CD4-positive, alpha-beta memory T cell (primary cell): Measurements from ENCODE around the gene LRRC45. TPM values are rescaled to one million over a fixed set of nuclear protein-coding genes. Genes with fewer than 3 reads are reported as not detected.

ENCODE experiments used
- CTCF ChIA-PET: fragments of 350-600 bp; sonication (Branson Sonifier 250); formaldehyde crosslinking; loops from one replicate; lab custom pipeline; 2021; ENCODE audit warnings: inconsistent platforms; ENCODE audit not compliant: partially characterized antibody; lab: Charles Lee
- POLR2A ChIA-PET: fragments of 350-600 bp; sonication (Branson Sonifier 250); formaldehyde crosslinking; loops from one replicate; lab custom pipeline; 2021; ENCODE audit not compliant: partially characterized antibody; lab: Charles Lee
- DNase-seq, 5 donors: peaks; one replicate each; pipeline versions ENCODE4 v3.0.0 to v3.0.0-alpha.2; 2020 to 2022; ENCODE audit warnings: mixed read lengths in 1 of 5
- H3K27ac ChIP-seq: one replicate; pipeline ENCODE4 v1.7.0; 2013; ENCODE audit warnings: low read depth, low read length
- H3K27me3 ChIP-seq: 2 replicates; pipeline ENCODE4 v1.7.0; 2013; ENCODE audit warnings: mild to moderate bottlenecking, low read length, moderate library complexity; ENCODE audit not compliant: insufficient read depth
- H3K36me3 ChIP-seq: 2 replicates; pipeline ENCODE4 v1.7.0; 2013; ENCODE audit warnings: mild to moderate bottlenecking, low read length, moderate library complexity; ENCODE audit not compliant: insufficient read depth
- H3K4me1 ChIP-seq: 2 replicates; pipeline ENCODE4 v1.7.0; 2013; ENCODE audit warnings: mild to moderate bottlenecking, low read length, moderate library complexity; ENCODE audit not compliant: insufficient read depth
- H3K4me3 ChIP-seq, 2 donors: one replicate each; pipeline ENCODE4 v1.7.0; 2013; ENCODE audit warnings: low read length in 2 of 2, mild to moderate bottlenecking in 1 of 2
- H3K9me3 ChIP-seq, 2 donors: one replicate each; pipeline ENCODE4 v1.7.0; 2013; ENCODE audit warnings: low read length in 2 of 2, control low read depth in 1 of 2; ENCODE audit not compliant: control insufficient read depth in 1 of 2
- H3K27ac Mint-ChIP-seq, 7 donors: one replicate each; pipeline ENCODE4 v1.8.0; 2020 to 2021; ENCODE audit warnings: mixed read lengths in 7 of 7, mild to moderate bottlenecking in 6 of 7, inconsistent platforms in 3 of 7, moderate library complexity in 3 of 7
- H3K27me3 Mint-ChIP-seq, 2 donors: one replicate each; pipeline ENCODE4 v1.8.0; 2020 to 2021; ENCODE audit warnings: mixed read lengths in 2 of 2
- H3K36me3 Mint-ChIP-seq, 2 donors: one replicate each; pipeline ENCODE4 v1.8.0; 2020 to 2021; ENCODE audit warnings: mixed read lengths in 2 of 2, inconsistent platforms in 1 of 2, mild to moderate bottlenecking in 1 of 2
- H3K4me1 Mint-ChIP-seq, 4 donors: one replicate each; pipeline ENCODE4 v1.8.0; 2020 to 2021; ENCODE audit warnings: mixed read lengths in 4 of 4, mild to moderate bottlenecking in 1 of 4
- H3K4me3 Mint-ChIP-seq, 8 donors: one replicate each; pipeline ENCODE4 v1.8.0; 2020 to 2021; ENCODE audit warnings: mixed read lengths in 8 of 8, mild to moderate bottlenecking in 7 of 8, moderate library complexity in 6 of 8, inconsistent platforms in 3 of 8
- H3K9me3 Mint-ChIP-seq, 8 donors: one replicate each; pipeline ENCODE4 v1.8.0; 2020 to 2021; ENCODE audit warnings: mixed read lengths in 8 of 8, mild to moderate bottlenecking in 5 of 8, inconsistent platforms in 3 of 8, moderate library complexity in 1 of 8
- intact Hi-C: fragments of 100-400 bp; cut with micrococcal nuclease; formaldehyde crosslinking; loops from one replicate; pipeline ENCODE4 v1.15.1; 2023
- polyA plus RNA-seq, 2 donors: library from polyadenylated mRNA; unstranded; fragments of 300-500 nt; fragmentation: Illumina TruSeq; gene quantifications; one replicate each; pipeline ENCODE4 v1.2.3, GENCODE V29; 2021
- total RNA-seq, 2 experiments: library from RNA; stranded (reverse); gene quantifications; one replicate each; pipeline ENCODE4 v1.2.3, GENCODE V29; 2021

The LRRC45 gene
- total and polyA plus RNA-seq, 4 experiments from 2014 or later = 5.7 to 18.7 (median 13.1) TPM

DNA sequence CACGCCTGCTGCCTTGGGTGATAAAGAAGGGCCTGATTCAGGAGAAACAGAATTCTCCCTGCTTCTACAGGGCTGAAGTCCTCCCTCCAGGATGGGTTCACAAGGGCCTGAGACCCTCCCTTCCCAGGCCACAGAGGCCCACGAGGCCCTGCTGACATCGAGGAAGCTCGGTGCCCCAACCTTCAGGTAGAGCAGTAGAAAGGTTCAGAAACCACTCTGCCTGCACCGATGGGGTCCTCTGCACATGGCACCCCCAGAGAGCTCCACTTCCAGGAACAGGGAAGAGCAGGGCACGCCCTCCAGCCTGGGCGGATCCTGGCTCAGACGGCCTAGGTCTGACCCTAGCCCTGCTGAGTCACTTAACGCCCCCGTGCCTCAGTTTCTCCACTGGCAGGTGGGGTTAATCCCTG, 1.2 kb upstream of the LRRC45 start:
- Histone ChIP-seq H3K4me1 (peaks cover 28% of the 10 kb centered on the region), H3K36me3 (no peaks in the 10 kb centered on the region), H3K9me3 (no peaks in the 10 kb centered on the region), H3K27me3 (no peaks in the 10 kb centered on the region), H3K4me3 (peak overlapping the region; percentile 44 to 72), H3K27ac (peak overlapping the region; percentile 65)
- H3K27ac Mint-ChIP-seq = peak overlapping the region in 6 of 7 donors; percentile 68 to 89 (median 80)
- peak overlapping the region; percentile 81 to 89 (median 86) for H3K4me3 Mint-ChIP-seq
- H3K4me1 Mint-ChIP-seq = peaks cover 3 to 30% (median 18%) of the 10 kb centered on the region in 4 donors
- peak in 1 of 5 donors; percentile 20 for DNase-seq
- CTCF ChIA-PET = interaction anchor here (1.8 to 7.5 kb wide), 5 partner anchors 8 to 67 kb away, joined by 7 to 81 read pairs (median 13); partner anchors contain the start of genes DCXR and NOTUM
- peaks cover 3% of the 10 kb centered on the region in 2 donors for H3K36me3 Mint-ChIP-seq
- POLR2A ChIA-PET = interaction anchor here (0.9 to 5.1 kb wide), 13 partner anchors 9 to 509 kb away, joined by 3 to 57 read pairs (median 9); partner anchors contain the start of genes ACTG1, DCXR, DUS1L and FASN
- intact Hi-C loops = loop anchor here (1.0 to 5.0 kb wide), 4 partner anchors 63 to 180 kb away; partner anchors contain the start of genes FASN and P4HB
- H3K27me3 Mint-ChIP-seq = no peaks in the 10 kb centered on the region
- H3K9me3 Mint-ChIP-seq = no peaks in the 10 kb centered on the region

DNA sequence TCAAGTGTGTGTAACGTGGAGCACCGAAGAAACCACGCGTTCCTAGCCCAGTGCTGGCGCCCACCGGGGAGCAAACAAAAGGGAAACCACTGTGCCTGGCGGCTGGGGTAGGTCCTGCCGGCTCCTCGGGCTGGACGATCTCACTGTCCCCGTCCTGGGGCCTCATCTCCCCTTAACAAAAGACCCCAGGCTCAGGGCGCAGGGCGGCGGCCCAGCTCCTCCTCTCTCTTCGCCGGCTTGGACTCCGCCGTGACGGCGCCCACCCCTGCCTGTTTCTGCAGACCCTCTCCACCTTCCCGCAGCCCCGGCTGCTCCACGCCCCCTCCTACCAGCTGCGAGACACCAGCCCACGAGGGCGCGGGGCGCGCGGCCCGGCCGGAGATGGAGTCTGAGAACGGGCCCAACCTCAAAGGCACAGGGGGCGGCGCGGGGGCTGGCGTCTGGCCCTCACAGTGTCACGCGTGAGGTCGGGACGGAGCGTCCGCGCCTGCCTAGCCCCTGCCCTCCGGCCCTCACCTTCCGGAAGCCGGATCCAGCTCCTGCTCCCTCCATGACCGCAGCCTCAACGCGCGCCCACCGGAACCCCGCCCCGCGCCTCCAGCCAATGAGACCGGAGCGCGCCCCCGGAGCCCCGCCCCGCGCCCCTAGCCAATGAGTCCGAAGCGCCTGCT, 660 bp upstream of the LRRC45 start, which contains the start of gene CENPX:
TSS of gene CENPX (minus strand) at position 569 of the 671 bp plus-strand sequence. CDS start at position 552, 17 bp downstream.
- CTCF ChIA-PET = interaction anchor here (1.0 to 7.5 kb wide), 8 partner anchors 8 to 316 kb away, joined by 3 to 81 read pairs (median 9); partner anchors contain the start of genes DCXR and NOTUM
- H3K4me1 Mint-ChIP-seq = peaks cover 3 to 30% (median 18%) of the 10 kb centered on the region in 4 donors
- DNase-seq = no peak
- intact Hi-C loops = loop anchor here (5.0 kb wide), 3 partner anchors 75 to 180 kb away; partner anchors contain the start of genes FASN and P4HB
- peak within 1 kb of the TSS; percentile 81 to 89 (median 86) for H3K4me3 Mint-ChIP-seq
- POLR2A ChIA-PET = interaction anchor here (0.6 to 5.1 kb wide), 25 partner anchors 8 to 510 kb away, joined by 3 to 57 read pairs (median 5); partner anchors contain the start of genes ACTG1, ARHGDIA, DCXR and DUS1L
- no peaks in the 10 kb centered on the region for H3K36me3 ChIP-seq
- H3K4me3 ChIP-seq = peak within 1 kb of the TSS; percentile 44 to 72
- H3K36me3 Mint-ChIP-seq = peaks cover 3% of the 10 kb centered on the region in 2 donors
- peak within 1 kb of the TSS; percentile 65 for H3K27ac ChIP-seq
- no peaks in the 10 kb centered on the region for H3K9me3 Mint-ChIP-seq
- H3K27ac Mint-ChIP-seq = peak within 1 kb of the TSS; percentile 68 to 89 (median 83)
- no peaks in the 10 kb centered on the region for H3K27me3 ChIP-seq
- H3K9me3 ChIP-seq = no peaks in the 10 kb centered on the region
- no peaks in the 10 kb centered on the region for H3K27me3 Mint-ChIP-seq
- H3K4me1 ChIP-seq = peaks cover 28% of the 10 kb centered on the region

DNA sequence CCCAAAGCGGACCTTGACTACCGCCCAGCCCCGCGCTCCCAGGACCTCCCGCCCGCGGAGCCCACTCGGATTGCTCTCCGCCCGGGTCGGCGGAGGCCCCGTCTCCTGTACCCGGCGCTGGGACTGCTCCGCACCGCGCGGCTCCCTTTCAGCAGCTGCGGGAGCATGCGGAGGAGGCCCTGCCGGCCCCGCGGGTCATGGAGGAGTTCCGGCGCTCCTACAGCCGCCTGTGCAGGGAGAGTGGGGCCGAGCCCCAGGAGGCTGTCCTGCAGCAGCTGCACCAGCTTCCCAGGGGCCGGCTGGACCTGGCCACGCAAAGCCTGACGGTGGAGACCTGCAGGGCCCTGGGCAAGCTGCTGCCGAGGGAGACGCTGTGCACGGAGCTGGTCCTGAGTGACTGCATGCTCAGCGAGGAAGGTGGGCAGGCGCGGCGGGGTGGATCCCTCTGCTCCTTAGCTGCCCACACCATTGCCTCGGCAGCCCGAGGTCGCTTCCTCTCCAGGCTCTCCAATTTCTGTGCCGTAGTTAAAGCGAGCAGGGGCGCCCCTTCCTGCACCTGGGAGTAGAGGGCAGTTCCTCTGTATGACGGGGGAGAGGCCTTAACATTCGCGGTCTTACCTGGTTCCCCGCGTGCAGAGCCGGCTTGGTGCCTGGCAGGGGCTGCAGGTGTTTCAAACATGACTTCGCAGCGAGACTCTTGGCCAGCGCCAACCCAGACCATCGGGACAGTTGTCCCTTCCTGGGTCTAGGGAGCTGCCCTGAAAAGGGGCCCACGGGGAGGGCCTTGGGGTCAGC, 539 bp downstream of the LRRC45 start:
- Histone ChIP-seq H3K4me1 (peaks cover 28% of the 10 kb centered on the region), H3K27me3 (no peaks in the 10 kb centered on the region), H3K36me3 (no peaks in the 10 kb centered on the region), H3K27ac (peak overlapping the region; percentile 48), H3K4me3 (peak overlapping the region; percentile 17 to 58), H3K9me3 (no peaks in the 10 kb centered on the region)
- ChIA-PET CTCF (interaction anchor here (1.2 to 7.5 kb wide), 5 partner anchors 11 to 131 kb away, joined by 3 to 81 read pairs (median 4); partner anchors contain the start of genes DCXR and NOTUM), POLR2A (interaction anchor here (0.8 to 5.1 kb wide), 18 partner anchors 11 to 391 kb away, joined by 3 to 57 read pairs (median 4); partner anchors contain the start of genes ARHGDIA, DCXR, DUS1L and FASN)
- peak in 2 of 5 donors; percentile 19 to 20 for DNase-seq
- H3K36me3 Mint-ChIP-seq = peaks cover 0 to 3% of the 10 kb centered on the region in 2 donors
- peak overlapping the region in 1 of 7 donors; percentile 89 for H3K27ac Mint-ChIP-seq
- H3K9me3 Mint-ChIP-seq = no peaks in the 10 kb centered on the region
- intact Hi-C loops = loop anchor here (1.0 to 5.0 kb wide), 6 partner anchors 14 to 179 kb away; partner anchors contain the start of genes ASPSCR1, DCXR, FASN and P4HB
- H3K4me3 Mint-ChIP-seq = peak overlapping the region; percentile 66 to 88 (median 80)
- no peaks in the 10 kb centered on the region for H3K27me3 Mint-ChIP-seq
- peaks cover 3 to 30% (median 18%) of the 10 kb centered on the region in 4 donors for H3K4me1 Mint-ChIP-seq

DNA sequence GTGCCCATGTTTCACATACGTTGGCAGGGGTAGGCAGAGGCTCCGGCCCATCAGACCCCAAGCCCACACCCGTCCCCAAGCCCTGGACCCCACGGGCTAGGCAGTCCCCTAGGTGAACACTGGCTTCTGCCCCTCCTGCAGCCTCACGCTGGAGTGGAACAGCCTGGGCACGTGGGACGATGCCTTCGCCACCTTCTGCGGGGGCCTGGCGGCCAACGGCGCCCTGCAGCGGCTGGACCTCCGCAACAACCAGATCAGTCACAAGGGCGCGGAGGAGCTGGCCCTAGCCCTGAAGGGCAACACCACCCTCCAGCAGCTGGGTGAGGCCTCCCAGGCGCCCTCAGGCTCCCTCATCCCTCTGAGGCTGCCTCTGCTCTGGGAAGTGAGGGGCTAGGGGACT, 1.8 kb downstream of the LRRC45 start:
- no peak overlapping the region for H3K27ac Mint-ChIP-seq
- Histone ChIP-seq H3K36me3 (no peaks in the 10 kb centered on the region), H3K9me3 (no peaks in the 10 kb centered on the region), H3K27me3 (no peaks in the 10 kb centered on the region), H3K4me1 (peaks cover 30% of the 10 kb centered on the region), H3K4me3 (no peak overlapping the region), H3K27ac (no peak overlapping the region)
- H3K4me1 Mint-ChIP-seq = peaks cover 6 to 34% (median 17%) of the 10 kb centered on the region in 4 donors
- ChIA-PET CTCF (interaction anchor here (2.6 kb wide), 1 partner anchor 13 kb away, joined by 9 read pairs; the partner anchor contains the start of gene DCXR), POLR2A (interaction anchor here (0.6 to 3.6 kb wide), 2 partner anchors 12 to 41 kb away, joined by 3 to 14 read pairs; partner anchors contain the start of gene DUS1L)
- intact Hi-C loops = loop anchor here (5.0 kb wide), 3 partner anchors 72 to 177 kb away; partner anchors contain the start of genes FASN and P4HB
- H3K9me3 Mint-ChIP-seq = no peaks in the 10 kb centered on the region
- no peaks in the 10 kb centered on the region for H3K27me3 Mint-ChIP-seq
- H3K36me3 Mint-ChIP-seq = peaks cover 0 to 3% of the 10 kb centered on the region in 2 donors
- DNase-seq = no peak
- H3K4me3 Mint-ChIP-seq = peak overlapping the region in 1 of 8 donors; percentile 46

- no peaks in the 10 kb centered on the region for H3K9me3 ChIP-seq
- ChIA-PET CTCF (interaction anchor here (1.0 to 2.6 kb wide), 3 partner anchors 12 to 296 kb away, joined by 3 to 9 read pairs (median 3); partner anchors contain the start of gene DCXR), POLR2A (interaction anchor here (0.6 to 1.3 kb wide), 2 partner anchors 13 to 73 kb away, joined by 3 to 5 read pairs; no protein-coding TSS in a partner anchor)
- H3K4me1 Mint-ChIP-seq = peaks cover 8 to 32% (median 18%) of the 10 kb centered on the region in 4 donors
- no peak for DNase-seq
- no peak overlapping the region for H3K27ac ChIP-seq
- no peak overlapping the region for H3K4me3 ChIP-seq
- H3K36me3 Mint-ChIP-seq = peaks cover 0 to 3% of the 10 kb centered on the region in 2 donors
- intact Hi-C loops = no loop called here
- H3K27me3 ChIP-seq = no peaks in the 10 kb centered on the region
- no peak overlapping the region for H3K27ac Mint-ChIP-seq
- H3K27me3 Mint-ChIP-seq = no peaks in the 10 kb centered on the region
- no peaks in the 10 kb centered on the region for H3K36me3 ChIP-seq
- no peaks in the 10 kb centered on the region for H3K9me3 Mint-ChIP-seq
- peak overlapping the region in 2 of 8 donors; percentile 6 to 15 for H3K4me3 Mint-ChIP-seq
- peaks cover 34% of the 10 kb centered on the region for H3K4me1 ChIP-seq
Measured at GRCh38 chr17:82025401-82026107, 2.4 kb downstream of the LRRC45 start.

- no peak for DNase-seq
- CTCF ChIA-PET = interaction anchor here (1.2 to 2.1 kb wide), 2 partner anchors 9 to 208 kb away, joined by 5 to 7 read pairs; partner anchors contain the start of gene DCXR
- Mint-ChIP-seq H3K36me3 (no peaks in the 10 kb centered on the region), H3K27me3 (no peaks in the 10 kb centered on the region), H3K9me3 (no peaks in the 10 kb centered on the region), H3K4me1 (peaks cover 4 to 15% (median 6%) of the 10 kb centered on the region in 4 donors), H3K27ac (no peak overlapping the region), H3K4me3 (no peak overlapping the region)
- POLR2A ChIA-PET = interaction anchor here (0.7 to 1.6 kb wide), 3 partner anchors 23 to 126 kb away, joined by 3 to 5 read pairs (median 3); partner anchors contain the start of gene DUS1L
- H3K4me1 ChIP-seq = peaks cover 21% of the 10 kb centered on the region
- H3K27me3 ChIP-seq = no peaks in the 10 kb centered on the region
- no peaks in the 10 kb centered on the region for H3K36me3 ChIP-seq
- intact Hi-C loops = no loop called here
- H3K9me3 ChIP-seq = no peaks in the 10 kb centered on the region
- H3K27ac ChIP-seq = no peak overlapping the region
- H3K4me3 ChIP-seq = no peak overlapping the region
Measured at GRCh38 chr17:82028246-82028645, 5.1 kb downstream of the LRRC45 start.
